Erythroblast (primary cell): Measurements from ENCODE around the gene LSM12.
"Not testable (repeated sequence)": the region's sequence is repeated elsewhere in the genome, so short reads cannot be mapped to it uniquely, and the experiment has no call there.

Source experiments
- DNase-seq, 2 experiments: peaks; one replicate each; lab custom pipeline; 2025; lab: John Stamatoyannopoulos, UW
- GATA1 ChIP-seq: IDR thresholded peaks from 2 replicates; pipeline ENCODE4 v1.6.1; 2011; ENCODE audit warnings: low read depth, mild to moderate bottlenecking, control low read depth, low read length, moderate library complexity
- POLR2A ChIP-seq: IDR thresholded peaks from 2 replicates; pipeline ENCODE4 v1.6.1; 2011; ENCODE audit warnings: mild to moderate bottlenecking, low read length

The LSM12 gene

GRCh38 chr17:44023545-44024270, 42.8 kb downstream of the LSM12 start:
- TF ChIP-seq POLR2A (no peak), GATA1 (no peak)
- DNase-seq: no peak

- TF ChIP-seq POLR2A: no peak
- no peak for TF ChIP-seq GATA1
- peak; percentile 16 to 24 for DNase-seq
Observed at GRCh38 chr17:44022246-44022645, 44.2 kb downstream of the LSM12 start.

DNA sequence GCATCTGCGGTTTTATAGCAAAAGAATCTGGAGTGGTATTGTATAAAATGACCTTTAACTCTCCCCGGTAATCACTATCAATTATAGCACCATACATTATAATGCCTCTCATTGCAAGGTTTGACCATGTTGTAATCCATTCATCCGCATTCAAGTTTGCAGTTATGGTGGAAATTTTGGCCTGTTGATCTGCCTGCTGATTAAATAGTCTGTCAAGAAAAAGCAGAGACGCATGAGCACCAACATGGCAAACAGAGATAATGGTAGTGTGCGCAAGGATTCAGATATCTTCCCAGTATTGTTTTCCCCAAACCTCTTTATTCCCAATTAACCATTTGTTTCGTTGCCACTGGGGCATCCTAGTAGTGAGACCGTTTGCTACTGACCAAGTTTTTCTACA, 45.2 kb downstream of the LSM12 start:
- DNase-seq: not testable (repeated sequence)

GRCh38 chr17:44014437-44015172, 51.9 kb downstream of the LSM12 start, which contains the start of gene TMEM101:
Gene TMEM101 (minus strand): TSS chr17:44014963. CDS start chr17:44014952, 11 bp downstream.
- peak; percentile 96 to 97 for DNase-seq
- TF ChIP-seq POLR2A (peak; percentile 72), GATA1 (no peak)

DNA sequence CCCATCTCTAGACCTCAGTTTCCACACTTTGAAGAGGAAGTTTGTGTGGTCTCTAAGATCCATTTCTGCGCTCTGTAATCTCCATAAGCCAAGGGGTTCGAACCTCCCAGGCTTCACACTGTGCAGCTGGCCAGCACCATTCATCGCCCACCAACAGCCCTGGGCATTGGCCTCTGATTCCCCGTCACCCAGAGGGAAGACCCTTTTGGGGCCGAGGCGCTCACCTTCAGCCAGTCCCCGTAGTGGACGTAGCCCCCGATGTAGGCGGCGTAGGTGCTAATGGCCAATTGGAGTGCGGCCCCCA, 52.4 kb downstream of the LSM12 start:
- DNase-seq: peak in 1 of 2 experiments; percentile 50
- TF ChIP-seq GATA1 (no peak), POLR2A (no peak)

DNA sequence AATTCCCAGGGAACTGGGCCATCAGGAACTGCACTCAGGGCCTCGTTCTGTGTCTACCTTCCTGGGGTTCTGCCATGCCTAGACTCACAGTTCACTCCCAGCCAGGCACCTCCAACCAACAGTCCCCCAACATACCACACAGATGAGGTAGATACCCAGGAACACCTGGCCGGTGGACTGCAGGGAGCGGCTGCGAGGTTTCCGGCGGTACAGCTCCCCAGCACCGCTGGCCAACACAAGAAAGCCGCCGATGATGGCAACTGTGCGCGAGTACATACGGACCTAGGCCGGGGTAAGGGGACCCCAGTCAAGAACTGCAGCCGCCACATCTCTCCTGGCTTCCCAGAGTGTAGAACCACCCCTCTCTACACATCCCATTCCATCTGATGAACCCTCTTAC, 53.6 kb downstream of the LSM12 start:
- no peak for DNase-seq
- no peak for TF ChIP-seq GATA1
- no peak for TF ChIP-seq POLR2A

DNA sequence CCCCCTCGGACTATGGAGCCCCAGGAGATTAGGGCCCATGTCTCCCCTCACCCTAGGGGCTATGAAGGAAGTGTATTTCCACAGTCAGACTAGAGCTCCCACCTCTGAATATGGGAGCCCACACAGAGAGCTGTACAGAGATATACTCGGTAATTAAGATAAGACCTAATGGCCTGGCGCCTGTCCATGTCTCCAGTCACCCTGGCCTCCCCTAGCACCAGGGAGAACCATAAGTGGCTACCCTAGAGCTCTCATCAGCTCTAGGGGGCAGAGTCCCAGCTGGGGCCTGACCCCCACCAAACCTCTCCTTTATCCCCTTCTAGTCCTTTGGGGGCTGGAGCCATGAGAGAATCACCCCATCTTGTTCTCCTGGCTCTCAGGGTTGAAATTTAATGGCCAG, 54.1 kb downstream of the LSM12 start:
- TF ChIP-seq GATA1: no peak
- no peak for TF ChIP-seq POLR2A
- DNase-seq: peak; percentile 63 to 76

GRCh38 chr17:44011876-44012275, 54.6 kb downstream of the LSM12 start:
- no peak for DNase-seq
- no peak for TF ChIP-seq POLR2A
- TF ChIP-seq GATA1: no peak

DNA sequence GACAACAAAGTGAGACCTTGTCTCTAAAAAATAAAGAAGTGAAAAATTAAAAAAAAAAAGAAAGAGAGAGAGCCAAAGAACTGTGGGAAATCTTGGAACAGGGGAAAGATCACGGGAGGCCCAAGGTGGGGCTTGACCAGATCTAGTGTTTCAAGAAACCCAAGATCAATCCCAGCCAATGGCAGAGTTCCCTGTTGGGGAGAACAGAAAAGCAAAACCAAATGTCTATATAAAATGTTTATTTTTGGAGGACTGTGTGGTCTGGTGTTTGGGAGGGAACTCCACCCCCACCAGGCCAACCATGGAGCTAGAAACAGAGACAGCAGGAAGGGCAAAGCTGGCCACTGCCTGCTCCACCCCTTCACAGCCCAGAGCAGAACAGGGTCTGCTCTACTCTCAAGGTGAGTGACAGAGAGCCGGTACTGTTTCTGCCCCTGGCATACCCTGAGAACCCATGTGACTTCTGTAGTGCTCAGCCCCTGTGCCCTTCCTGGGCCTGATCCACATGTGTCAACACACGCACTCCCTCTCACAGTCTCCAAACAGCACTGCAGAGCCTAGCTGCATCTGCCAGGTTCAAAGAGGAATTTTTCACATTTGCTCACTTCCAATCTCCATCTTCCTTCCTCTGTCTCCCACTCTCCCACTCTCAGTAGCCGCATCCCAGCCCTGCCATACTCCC, 55.4 kb downstream of the LSM12 start:
- TF ChIP-seq GATA1 (no peak), POLR2A (no peak)
- no peak for DNase-seq

- no peak for DNase-seq
- TF ChIP-seq GATA1 (no peak), POLR2A (no peak)
Observed at GRCh38 chr17:44008205-44008909, 58.1 kb downstream of the LSM12 start.

GRCh38 chr17:44007346-44008204, 58.9 kb downstream of the LSM12 start:
- DNase-seq: no peak
- TF ChIP-seq POLR2A (peak; percentile 12), GATA1 (no peak)

DNA sequence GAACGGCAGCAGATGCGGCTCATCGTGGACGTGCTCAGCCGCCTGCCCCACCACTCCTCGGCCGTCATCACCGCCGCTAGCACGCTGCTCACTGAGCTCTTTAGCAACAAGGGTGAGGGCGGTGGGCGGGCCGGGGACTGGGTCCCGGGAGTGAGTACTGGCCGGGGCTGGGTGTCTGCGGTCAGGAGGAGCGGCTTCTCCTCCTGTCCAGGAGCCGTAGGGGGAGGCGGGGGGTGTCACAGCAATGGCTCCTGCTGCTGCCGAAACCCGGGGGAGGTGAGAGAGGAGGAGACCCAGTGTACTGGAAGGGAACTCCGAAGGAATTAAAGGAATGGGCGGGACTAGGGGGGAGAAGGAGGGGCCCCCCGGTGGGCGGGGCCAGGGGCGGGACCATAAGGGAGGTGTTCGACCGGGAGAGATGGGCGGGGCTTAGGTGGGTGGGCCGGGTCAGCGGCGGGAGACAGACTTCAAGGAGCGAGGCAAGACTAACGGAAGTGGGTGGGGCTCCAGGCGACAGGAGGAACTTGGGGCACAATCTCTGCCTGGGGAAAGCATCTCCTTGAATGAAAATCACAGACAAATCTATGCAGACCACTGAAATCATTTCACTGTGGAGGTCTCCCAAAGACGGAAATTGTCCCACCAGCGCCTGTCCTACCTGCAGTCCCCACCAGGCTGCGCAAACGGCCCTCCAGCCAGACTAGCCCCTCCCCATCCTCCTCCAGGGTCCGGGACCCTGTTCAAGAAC, 59.7 kb downstream of the LSM12 start:
- peak; percentile 91 to 94 for DNase-seq
- TF ChIP-seq GATA1 (no peak), POLR2A (no peak)

- no peak for TF ChIP-seq GATA1
- no peak for TF ChIP-seq POLR2A
- peak in 1 of 2 experiments; percentile 50 for DNase-seq
Observed at GRCh38 chr17:44006272-44006597, 60.2 kb downstream of the LSM12 start.
